GM19395 (cell line): Measurements from ENCODE around the gene APC.

Experiments
- ATAC-seq: cut with Tn5 transposase; IDR thresholded peaks from one replicate; pipeline ENCODE4 v1.9.1; 2021; ENCODE audit warnings: mild to moderate bottlenecking, moderate library complexity; ENCODE audit not compliant: unreplicated experiment

APC gene

GRCh38 chr5:112776301-112776856, 38.7 kb downstream of the APC start:
- no peak for ATAC-seq

- no peak for ATAC-seq
Observed at GRCh38 chr5:112779531-112779930, 41.8 kb downstream of the APC start.

GRCh38 chr5:112784726-112785125, 47.0 kb downstream of the APC start:
- no peak for ATAC-seq

GRCh38 chr5:112787261-112787660, 49.6 kb downstream of the APC start:
- ATAC-seq: no peak

GRCh38 chr5:112787896-112788295, 50.2 kb downstream of the APC start:
- no peak for ATAC-seq

GRCh38 chr5:112793201-112793600, 55.5 kb downstream of the APC start:
- ATAC-seq: no peak

- no peak for ATAC-seq
Observed at GRCh38 chr5:112794410-112794809, 56.7 kb downstream of the APC start.

- ATAC-seq: no peak
Observed at GRCh38 chr5:112795342-112795741, 57.7 kb downstream of the APC start.

GRCh38 chr5:112795944-112796678, 58.4 kb downstream of the APC start:
- ATAC-seq: no peak

GRCh38 chr5:112799661-112800060, 62.0 kb downstream of the APC start:
- ATAC-seq: no peak

GRCh38 chr5:112800891-112801290, 63.2 kb downstream of the APC start:
- no peak for ATAC-seq

- no peak for ATAC-seq
Observed at GRCh38 chr5:112811023-112811422, 73.3 kb downstream of the APC start.

GRCh38 chr5:112812549-112812948, 74.9 kb downstream of the APC start:
- ATAC-seq: no peak

- no peak for ATAC-seq
Observed at GRCh38 chr5:112820246-112820645, 82.6 kb downstream of the APC start.

- ATAC-seq: no peak
Observed at GRCh38 chr5:112822456-112822855, 84.8 kb downstream of the APC start.

GRCh38 chr5:112823181-112823580, 85.5 kb downstream of the APC start:
- no peak for ATAC-seq

GRCh38 chr5:112823656-112824055, 86.0 kb downstream of the APC start:
- ATAC-seq: no peak

- ATAC-seq: no peak
Observed at GRCh38 chr5:112824197-112824596, 86.5 kb downstream of the APC start.

GRCh38 chr5:112830378-112830777, 92.7 kb downstream of the APC start:
- ATAC-seq: no peak

GRCh38 chr5:112833971-112834370, 96.3 kb downstream of the APC start:
- ATAC-seq: no peak

GRCh38 chr5:112844489-112844888, 106.8 kb downstream of the APC start:
- ATAC-seq: no peak

- ATAC-seq: no peak
Observed at GRCh38 chr5:112846556-112846955, 108.9 kb downstream of the APC start.

GRCh38 chr5:112847306-112847705, 109.6 kb downstream of the APC start:
- ATAC-seq: no peak
